Fibroblast of upper back skin (primary cell): ENCODE results near the gene PLXNB2.

Source experiments
- DNase-seq: peaks from one replicate; pipeline ENCODE4 v3.0.0-alpha.2; 2013

The PLXNB2 gene

GRCh38 chr22:50261615-50262459 is 45.6 kb downstream of the PLXNB2 start, which contains the start of gene MAPK12:
TSS of gene MAPK12 (minus strand) at chr22:50261683. CDS start at chr22:50261509, 174 bp downstream.
- peak; percentile 38 for DNase-seq

GRCh38 chr22:50260801-50261614 is 46.4 kb downstream of the PLXNB2 start:
- peak; percentile 49 for DNase-seq

GRCh38 chr22:50260434-50260800 is 47.0 kb downstream of the PLXNB2 start:
- DNase-seq: no peak

- DNase-seq: no peak
These were observed 48.1 kb downstream of the PLXNB2 start for GRCh38 chr22:50259302-50259701.

GRCh38 chr22:50258361-50259292 is 48.8 kb downstream of the PLXNB2 start:
- DNase-seq: no peak

- DNase-seq: no peak
These were observed 49.7 kb downstream of the PLXNB2 start for GRCh38 chr22:50257451-50258360.

- DNase-seq: no peak
These were observed 50.4 kb downstream of the PLXNB2 start for GRCh38 chr22:50257041-50257440.

- DNase-seq: no peak
These were observed 51.1 kb downstream of the PLXNB2 start for GRCh38 chr22:50256258-50256862.

GRCh38 chr22:50255607-50256006 is 51.8 kb downstream of the PLXNB2 start:
- DNase-seq: no peak

GRCh38 chr22:50255099-50255498 is 52.3 kb downstream of the PLXNB2 start:
- no peak for DNase-seq

- DNase-seq: no peak
These were observed 53.5 kb downstream of the PLXNB2 start for GRCh38 chr22:50253941-50254340.

GRCh38 chr22:50253046-50253915 is 54.2 kb downstream of the PLXNB2 start:
- DNase-seq: no peak

- DNase-seq: peak; percentile 56
These were observed 55.1 kb downstream of the PLXNB2 start for GRCh38 chr22:50252082-50253045.

GRCh38 chr22:50251477-50252081 is 55.9 kb downstream of the PLXNB2 start:
- DNase-seq: no peak

- DNase-seq: peak; percentile 77
These were observed 56.6 kb downstream of the PLXNB2 start, which contains the start of gene HDAC10 for GRCh38 chr22:50250555-50251476. TSS of gene HDAC10 (minus strand) at chr22:50251265. CDS start at chr22:50251032, 233 bp downstream.

- no peak for DNase-seq
These were observed 57.2 kb downstream of the PLXNB2 start for GRCh38 chr22:50250249-50250554.
